NCI-H748 (cell line): ENCODE results near the gene RNU1-4.
"Not testable (repeated sequence)": the region's sequence is repeated elsewhere in the genome, so short reads cannot be mapped to it uniquely, and the experiment has no call there.

Experiments
- DNase-seq: peaks from one replicate; lab custom pipeline; 2025; ENCODE audit not compliant: unreplicated experiment; lab: John Stamatoyannopoulos, UW

RNU1-4 gene

GRCh38 chr1:16740047-16740964, at the start of gene RNU1-4:
Gene RNU1-4, plus strand, starts transcription at chr1:16740516.
- DNase-seq: not testable (repeated sequence)

- not testable (repeated sequence) for DNase-seq
Observed at GRCh38 chr1:16690971-16691682, 49.2 kb upstream of the RNU1-4 start.

GRCh38 chr1:16692283-16692682, 48.0 kb upstream of the RNU1-4 start:
- DNase-seq: not testable (repeated sequence)

- DNase-seq: not testable (repeated sequence)
Observed at GRCh38 chr1:16692717-16693448, 47.4 kb upstream of the RNU1-4 start.

GRCh38 chr1:16693449-16694307, 46.6 kb upstream of the RNU1-4 start:
- DNase-seq: not testable (repeated sequence)

GRCh38 chr1:16694308-16694702, 46.0 kb upstream of the RNU1-4 start:
- DNase-seq: not testable (repeated sequence)

GRCh38 chr1:16696507-16697150, 43.7 kb upstream of the RNU1-4 start:
- DNase-seq: not testable (repeated sequence)

- not testable (repeated sequence) for DNase-seq
Observed at GRCh38 chr1:16697152-16697551, 43.2 kb upstream of the RNU1-4 start.

GRCh38 chr1:16699440-16699839, 40.9 kb upstream of the RNU1-4 start:
- DNase-seq: not testable (repeated sequence)

- not testable (repeated sequence) for DNase-seq
Observed at GRCh38 chr1:16700138-16700895, 40.0 kb upstream of the RNU1-4 start.

GRCh38 chr1:16701189-16701588, 39.1 kb upstream of the RNU1-4 start:
- not testable (repeated sequence) for DNase-seq

- DNase-seq: not testable (repeated sequence)
Observed at GRCh38 chr1:16702280-16702679, 38.0 kb upstream of the RNU1-4 start.

- DNase-seq: not testable (repeated sequence)
Observed at GRCh38 chr1:16703141-16703540, 37.2 kb upstream of the RNU1-4 start.

- DNase-seq: not testable (repeated sequence)
Observed at GRCh38 chr1:16703602-16704001, 36.7 kb upstream of the RNU1-4 start.

- DNase-seq: not testable (repeated sequence)
Observed at GRCh38 chr1:16704076-16704475, 36.2 kb upstream of the RNU1-4 start.

GRCh38 chr1:16704502-16705100, 35.7 kb upstream of the RNU1-4 start:
- DNase-seq: not testable (repeated sequence)

- not testable (repeated sequence) for DNase-seq
Observed at GRCh38 chr1:16706302-16706701, 34.0 kb upstream of the RNU1-4 start.
